Thoracic aorta (tissue), 2 donors: ENCODE data around the gene CTNNA2. TPM values are rescaled to one million over a fixed set of nuclear protein-coding genes. Genes with fewer than 3 reads are reported as not detected.

Source experiments
- ATAC-seq: fragments of 150-250 bp; one replicate; pipeline ENCODE4 v1.8.0; 2017; ENCODE audit warnings: low read depth; ENCODE audit not compliant: insufficient number of reproducible peaks, low FRiP score
- DNase-seq: peaks from one replicate; pipeline ENCODE4 v3.0.0-alpha.2; 2020; ENCODE audit warnings: low spot score
- H3K27ac ChIP-seq, 2 donors: fragments of 200-600 bp; sonication (generic); 1 replicate in 1 of 2; 2 replicates in 1 of 2; pipeline ENCODE4 v1.5.1; 2016; ENCODE audit warnings: mild to moderate bottlenecking in 2 of 2, moderate library complexity in 2 of 2
- H3K27me3 ChIP-seq: fragments of 200-600 bp; sonication (generic); replicated peaks from 2 replicates; pipeline ENCODE4 v1.6.0; 2016; ENCODE audit warnings: mild to moderate bottlenecking; ENCODE audit not compliant: insufficient read depth
- H3K36me3 ChIP-seq: fragments of 200-600 bp; sonication (generic); one replicate; pipeline ENCODE4 v1.5.1; 2016
- H3K4me1 ChIP-seq, 2 donors: fragments of 200-600 bp; sonication (generic); 1 replicate in 1 of 2; 2 replicates in 1 of 2; pipeline versions ENCODE4 v1.5.1 to v1.6.0; 2016; ENCODE audit warnings: low read depth in 2 of 2, mild to moderate bottlenecking in 1 of 2; ENCODE audit not compliant: control insufficient read depth in 1 of 2
- H3K4me3 ChIP-seq: fragments of 200-600 bp; sonication (generic); 2 replicates; pipeline ENCODE4 v1.5.1; 2016; ENCODE audit warnings: mild to moderate bottlenecking
- H3K9me3 ChIP-seq: fragments of 200-600 bp; sonication (generic); 2 replicates; pipeline ENCODE4 v1.5.1; 2016
- total RNA-seq, 2 donors: library from RNA; depleted of rRNA; stranded (reverse); fragments of >200 nt; gene quantifications; one replicate each; pipeline versions ENCODE4 v1.1.0 to v1.2.3, GENCODE V29; 2016
- TF ChIP-seq, protein P1 (sequence below): fragments of 200-600 bp; sonication (generic); IDR thresholded peaks from one replicate; pipeline ENCODE4 v1.5.1; 2019; ENCODE audit warnings: antibody characterized with exemption

CTNNA2 gene
- total RNA-seq, 2 donors from 2014 or later: not detected

DNA sequence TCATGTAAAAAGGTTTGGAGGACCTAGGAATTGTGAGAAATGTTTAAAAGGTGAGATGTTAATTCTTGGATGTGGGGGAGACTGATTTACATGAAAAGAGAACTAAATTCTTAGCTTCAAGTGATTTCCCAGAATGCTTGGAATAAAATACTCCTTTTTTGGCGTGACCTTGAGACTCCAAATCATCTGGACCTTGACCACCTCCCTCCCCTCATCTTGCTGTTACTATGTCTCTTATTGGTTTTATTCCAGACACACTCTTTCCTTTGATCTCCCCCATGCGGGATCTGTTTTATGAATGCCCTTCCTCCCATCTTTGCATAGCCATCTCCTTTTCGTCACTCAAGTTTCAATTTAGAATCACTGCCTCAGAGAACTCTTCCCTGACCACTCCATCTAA, 811.7 kb downstream of the CTNNA2 start:
- H3K27ac ChIP-seq: no peak overlapping the region
- DNase-seq: no peak
- no peak for ATAC-seq
- no peak overlapping the region for H3K4me3 ChIP-seq
- no peaks in the 10 kb centered on the region for H3K9me3 ChIP-seq
- TF ChIP-seq, protein P1, sequence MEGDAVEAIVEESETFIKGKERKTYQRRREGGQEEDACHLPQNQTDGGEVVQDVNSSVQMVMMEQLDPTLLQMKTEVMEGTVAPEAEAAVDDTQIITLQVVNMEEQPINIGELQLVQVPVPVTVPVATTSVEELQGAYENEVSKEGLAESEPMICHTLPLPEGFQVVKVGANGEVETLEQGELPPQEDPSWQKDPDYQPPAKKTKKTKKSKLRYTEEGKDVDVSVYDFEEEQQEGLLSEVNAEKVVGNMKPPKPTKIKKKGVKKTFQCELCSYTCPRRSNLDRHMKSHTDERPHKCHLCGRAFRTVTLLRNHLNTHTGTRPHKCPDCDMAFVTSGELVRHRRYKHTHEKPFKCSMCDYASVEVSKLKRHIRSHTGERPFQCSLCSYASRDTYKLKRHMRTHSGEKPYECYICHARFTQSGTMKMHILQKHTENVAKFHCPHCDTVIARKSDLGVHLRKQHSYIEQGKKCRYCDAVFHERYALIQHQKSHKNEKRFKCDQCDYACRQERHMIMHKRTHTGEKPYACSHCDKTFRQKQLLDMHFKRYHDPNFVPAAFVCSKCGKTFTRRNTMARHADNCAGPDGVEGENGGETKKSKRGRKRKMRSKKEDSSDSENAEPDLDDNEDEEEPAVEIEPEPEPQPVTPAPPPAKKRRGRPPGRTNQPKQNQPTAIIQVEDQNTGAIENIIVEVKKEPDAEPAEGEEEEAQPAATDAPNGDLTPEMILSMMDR: no peak
- H3K4me1 ChIP-seq: no peaks in the 10 kb centered on the region
- H3K27me3 ChIP-seq: no peaks in the 10 kb centered on the region
- H3K36me3 ChIP-seq: no peaks in the 10 kb centered on the region

DNA sequence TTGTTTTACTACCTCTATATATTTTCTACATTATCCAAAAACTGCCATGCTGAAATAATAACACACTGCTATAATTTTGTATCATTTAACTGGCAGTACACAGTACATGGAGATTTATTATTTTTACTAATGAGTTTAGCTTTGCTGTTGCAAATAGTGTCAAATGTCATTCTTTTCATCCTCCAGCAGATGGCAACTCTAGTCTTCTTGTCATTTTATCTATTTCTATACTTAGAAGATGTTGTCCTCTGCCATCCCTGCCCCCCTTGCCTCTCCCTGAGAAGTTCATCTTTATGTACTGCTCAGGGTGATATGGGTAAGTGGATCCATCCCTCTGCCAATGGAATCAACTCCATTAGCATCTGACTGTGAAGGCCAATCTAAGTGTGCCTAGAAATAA, 813.4 kb downstream of the CTNNA2 start:
- Histone ChIP-seq H3K27ac (no peak overlapping the region), H3K4me1 (no peaks in the 10 kb centered on the region), H3K27me3 (no peaks in the 10 kb centered on the region), H3K9me3 (no peaks in the 10 kb centered on the region), H3K36me3 (no peaks in the 10 kb centered on the region), H3K4me3 (no peak overlapping the region)
- ATAC-seq (no peak), DNase-seq (no peak)
- TF ChIP-seq, protein P1: no peak

DNA sequence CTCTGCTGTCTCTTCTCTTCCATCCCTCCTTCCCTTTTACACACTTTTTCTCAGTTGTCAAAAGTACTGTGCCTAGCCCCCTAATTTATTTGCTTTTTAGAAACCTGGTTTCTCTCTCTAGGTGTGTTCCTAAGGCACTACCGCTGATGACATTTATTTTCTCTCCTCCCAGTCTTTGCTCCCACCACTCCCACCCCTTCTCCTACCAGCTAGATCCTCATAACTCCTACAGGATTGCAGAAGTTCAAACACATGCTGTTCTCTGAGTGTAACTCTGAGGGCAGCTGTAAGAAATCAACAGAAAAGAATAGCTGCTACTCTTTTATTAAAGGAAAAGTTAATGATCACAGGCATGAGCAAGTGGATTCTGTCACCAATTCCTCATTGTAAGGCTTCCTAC, 814.0 kb downstream of the CTNNA2 start:
- H3K27me3 ChIP-seq: no peaks in the 10 kb centered on the region
- DNase-seq (no peak), ATAC-seq (no peak)
- TF ChIP-seq, protein P1: no peak
- H3K9me3 ChIP-seq: no peaks in the 10 kb centered on the region
- no peak overlapping the region for H3K4me3 ChIP-seq
- no peaks in the 10 kb centered on the region for H3K4me1 ChIP-seq
- no peaks in the 10 kb centered on the region for H3K36me3 ChIP-seq
- H3K27ac ChIP-seq: no peak overlapping the region

DNA sequence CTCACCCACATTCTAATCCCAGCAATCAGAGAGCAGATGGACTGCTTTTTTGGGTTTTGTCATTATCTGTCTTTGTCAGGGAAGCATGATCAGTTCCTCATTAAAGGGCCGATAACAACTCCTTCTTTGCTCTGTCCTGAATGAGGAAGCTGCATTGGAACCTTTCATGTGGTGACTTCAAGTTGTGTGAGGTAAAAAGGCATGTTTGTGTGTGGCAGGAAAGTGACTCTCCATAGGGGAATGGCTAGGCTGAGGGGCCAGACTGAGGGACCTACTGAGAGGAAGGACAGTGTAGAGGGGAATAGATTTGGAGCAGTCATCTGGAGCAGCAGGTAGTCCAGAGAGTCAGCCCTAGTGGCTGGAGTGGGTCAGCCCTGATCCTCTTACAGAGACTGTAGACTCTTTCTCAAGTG, 815.3 kb downstream of the CTNNA2 start:
- TF ChIP-seq, protein P1: no peak
- Histone ChIP-seq H3K4me3 (no peak overlapping the region), H3K36me3 (no peaks in the 10 kb centered on the region), H3K27ac (no peak overlapping the region), H3K27me3 (no peaks in the 10 kb centered on the region), H3K4me1 (no peaks in the 10 kb centered on the region), H3K9me3 (no peaks in the 10 kb centered on the region)
- DNase-seq (no peak), ATAC-seq (no peak)

DNA sequence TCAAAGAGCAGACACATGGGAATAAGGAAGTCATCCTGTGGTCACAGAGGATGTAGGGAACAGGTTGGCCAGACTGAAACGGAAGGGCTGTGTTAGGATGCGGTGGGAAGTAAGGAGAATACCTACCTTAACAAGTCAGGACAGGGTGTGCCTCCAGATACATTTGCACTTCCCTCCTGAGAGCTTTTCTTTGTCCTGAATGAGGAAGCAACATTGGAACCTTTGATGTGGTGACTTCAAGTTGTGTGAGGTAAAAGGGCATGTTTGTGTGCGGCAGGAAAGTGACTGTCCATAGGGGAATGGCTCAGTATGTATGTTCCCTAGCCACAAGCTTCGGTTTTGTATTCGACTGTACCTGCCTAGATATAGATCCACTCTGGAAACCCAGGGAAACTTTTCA, 816.6 kb downstream of the CTNNA2 start:
- H3K27ac ChIP-seq: no peak overlapping the region
- no peak overlapping the region for H3K4me3 ChIP-seq
- TF ChIP-seq, protein P1: no peak
- no peaks in the 10 kb centered on the region for H3K27me3 ChIP-seq
- no peaks in the 10 kb centered on the region for H3K36me3 ChIP-seq
- ATAC-seq (no peak), DNase-seq (no peak)
- H3K4me1 ChIP-seq: no peaks in the 10 kb centered on the region
- no peaks in the 10 kb centered on the region for H3K9me3 ChIP-seq
